Muscle of back (tissue), 13 donors: ENCODE results near the gene PON3. TPM values are rescaled to one million over a fixed set of nuclear protein-coding genes. Genes with fewer than 3 reads are reported as not detected.

Experiments
- DNase-seq, 3 donors: peaks; one replicate each; pipeline versions ENCODE4 v3.0.0 to v3.0.0-alpha.2; 2013
- long read RNA-seq, 9 donors: transcript quantifications; one replicate each; lab custom pipeline, GENCODE V29; 2026
- polyA plus RNA-seq, 10 donors: library from polyadenylated mRNA; unstranded; fragments of 120-200 nt; gene quantifications; one replicate each; pipeline ENCODE4 v1.2.1, GENCODE V29; 2013; ENCODE audit not compliant: insufficient read length in 10 of 10

PON3 gene
- 10 to 100 TPM in 1 of 10 donors, 1 to 10 TPM in 9; 3.1 to 14.5 (median 5.2) TPM for polyA plus RNA-seq
- long read RNA-seq, donor 1, partial matches to known transcripts: 0 of 1 reads
- long read RNA-seq, donor 1, other reads (novel, unspliced or antisense): 0 of 1 reads
- long read RNA-seq, donor 2: 0 reads
- long read RNA-seq, donor 3: 0 reads
- long read RNA-seq, donor 4: 0 reads
- long read RNA-seq, donor 5: 0 reads
- long read RNA-seq, donor 6: 0 reads
- long read RNA-seq, donor 7, partial matches to known transcripts: 0 of 4 reads
- long read RNA-seq, donor 7, other reads (novel, unspliced or antisense): 0 of 4 reads
- long read RNA-seq, donor 8: 0 reads
- long read RNA-seq, donor 9: 0 reads

DNA sequence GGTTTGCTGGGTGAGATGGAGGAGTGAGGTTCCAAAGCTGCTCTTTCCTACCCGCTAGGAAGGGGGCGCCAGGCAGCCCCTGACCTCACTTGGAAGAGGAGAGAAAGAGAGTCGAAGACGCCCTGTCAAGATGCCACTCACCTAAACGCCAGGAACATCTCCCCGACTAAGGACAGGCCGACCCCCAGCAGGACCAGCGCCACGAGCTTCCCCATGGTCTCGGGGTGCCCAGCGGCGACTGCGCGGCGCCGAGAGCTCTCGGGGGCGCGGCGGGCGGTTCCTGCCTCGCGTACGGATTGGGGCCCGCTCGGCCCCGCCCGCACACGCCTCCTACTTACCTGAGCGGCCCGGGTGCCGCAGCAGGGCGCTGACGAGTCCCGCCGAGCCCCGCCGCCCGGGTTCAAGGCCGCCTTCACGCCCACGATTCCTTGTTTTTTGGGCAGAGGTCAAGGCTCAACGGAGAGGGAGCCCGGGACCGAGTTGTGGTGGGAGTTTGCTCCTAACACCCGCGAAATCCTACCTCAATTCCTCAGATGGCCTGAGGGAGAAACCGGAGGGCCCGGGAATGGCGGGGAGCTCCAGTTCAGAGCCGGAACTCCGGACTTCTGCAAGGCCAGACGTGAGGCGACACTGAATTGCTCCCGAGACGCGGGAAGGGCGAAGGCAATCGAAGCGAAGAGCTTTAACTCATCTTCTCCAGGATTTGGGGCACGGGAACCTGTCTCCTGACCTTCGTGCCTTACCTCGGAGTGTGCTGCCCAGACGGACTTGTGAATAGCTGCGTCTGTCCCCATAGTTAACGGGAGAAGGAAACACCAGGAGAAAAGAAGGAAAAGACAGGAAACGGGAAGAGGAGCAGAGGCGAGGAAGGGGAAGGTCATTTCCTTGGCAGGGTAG is at the start of gene PON3:
PON3 (minus strand) TSS at position 240 of the 897 bp plus-strand sequence; CDS start at position 215, 25 bp downstream.
- peak in 2 of 3 donors; percentile 30 to 71 for DNase-seq

DNA sequence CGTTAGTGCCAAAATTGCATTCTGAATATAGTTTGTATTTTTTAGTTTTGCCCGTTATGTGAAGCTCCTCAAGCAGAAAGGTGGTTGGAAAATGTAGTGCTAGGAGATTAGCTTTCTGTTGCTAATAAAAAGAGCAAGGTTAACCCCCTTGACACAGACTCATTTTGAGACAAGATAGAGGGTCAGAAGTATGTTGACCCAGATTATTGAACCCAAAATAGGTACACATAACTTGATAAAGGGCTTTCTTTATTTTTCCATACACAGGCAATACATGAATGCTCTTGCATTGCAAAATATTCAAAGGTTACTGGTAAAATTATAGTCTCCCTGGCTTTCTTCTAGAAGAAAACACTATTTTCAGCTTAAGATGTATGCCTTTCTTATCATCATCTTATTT is 48.6 kb upstream of the PON3 start:
- DNase-seq: no peak

DNA sequence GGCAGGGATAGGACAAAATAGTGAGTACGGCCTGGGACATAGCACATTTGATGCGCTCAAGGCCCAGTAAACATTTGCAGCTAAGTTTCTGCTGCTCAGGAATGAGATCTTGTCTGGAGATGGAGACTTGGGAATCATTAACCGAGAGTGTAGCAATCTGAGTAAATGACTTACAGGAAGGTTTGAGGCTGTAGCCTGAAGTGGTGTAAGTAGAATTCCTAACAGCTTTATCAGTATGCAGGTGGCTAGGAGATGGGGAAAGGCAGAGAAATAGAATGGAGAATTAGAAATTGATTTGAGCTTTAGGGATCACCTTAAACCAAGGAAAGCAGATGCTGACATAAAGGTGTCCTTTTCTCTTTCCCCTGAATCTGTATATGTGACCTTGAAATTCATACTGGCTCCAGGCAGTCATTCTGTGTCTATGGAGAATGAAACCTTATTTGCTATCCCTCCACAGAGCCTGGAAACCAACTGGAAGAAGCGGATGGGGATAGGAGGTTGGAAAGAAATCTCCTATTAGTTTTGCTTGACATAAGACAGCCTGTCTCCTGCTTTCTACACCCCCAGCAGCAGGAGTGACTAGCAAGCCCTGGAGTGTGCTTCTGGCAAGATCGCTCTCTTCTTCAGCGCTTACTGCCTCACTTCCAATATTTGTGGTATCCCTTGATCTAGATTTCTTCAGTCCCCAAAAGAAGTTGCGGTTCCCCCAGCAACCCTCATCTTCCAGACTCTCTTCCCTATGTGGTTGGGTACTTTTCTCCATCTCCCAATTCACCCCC is 45.1 kb upstream of the PON3 start:
- DNase-seq: no peak

DNA sequence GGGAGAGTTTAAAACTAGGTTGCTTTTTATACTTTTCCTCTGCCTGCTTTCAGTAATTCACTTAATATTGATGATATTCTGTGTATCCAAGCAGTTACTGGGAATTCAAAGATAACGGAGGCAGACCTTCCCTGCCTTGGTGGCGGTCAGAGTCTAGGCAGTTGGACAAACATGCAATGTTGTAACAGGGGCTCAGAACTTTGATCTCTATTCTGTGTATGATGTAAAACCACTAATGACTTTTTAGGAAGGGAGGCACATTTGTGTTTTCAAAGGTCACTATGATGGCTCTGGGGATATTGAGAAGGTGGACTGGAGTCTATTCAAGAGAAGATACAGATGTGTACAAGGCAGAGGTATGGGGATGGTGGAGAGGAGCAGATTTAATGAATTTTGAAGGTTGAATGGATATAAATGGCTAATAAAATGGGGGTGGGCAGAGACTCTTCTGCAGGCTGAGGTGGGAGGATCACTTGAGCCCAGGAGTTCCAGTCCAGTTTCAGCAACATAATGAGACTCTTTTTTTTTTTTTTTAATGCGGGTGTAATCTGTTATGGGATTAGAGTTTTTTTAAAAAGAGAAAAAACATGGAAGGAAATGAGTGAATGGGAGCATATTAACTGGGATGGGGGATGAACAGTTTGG is 44.3 kb upstream of the PON3 start:
- DNase-seq: no peak

DNA sequence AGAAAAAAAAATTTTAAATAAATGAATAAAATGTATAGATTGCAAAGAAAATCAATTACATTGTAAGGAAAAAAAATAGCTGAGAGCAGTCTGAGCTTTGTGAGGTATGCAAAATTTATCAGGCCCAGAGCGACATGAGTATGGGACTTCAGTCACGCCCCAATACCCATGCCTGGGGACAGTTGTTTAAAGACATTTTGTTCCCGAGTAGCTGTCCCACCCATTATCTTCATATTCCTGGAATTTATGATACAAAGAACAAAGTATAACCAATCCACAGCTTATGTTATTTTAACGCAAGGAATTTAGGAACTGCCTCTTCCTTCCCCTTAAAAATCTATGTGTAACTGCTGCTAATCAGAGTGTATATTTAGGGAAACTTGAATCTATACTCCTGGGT is 40.2 kb upstream of the PON3 start:
- DNase-seq: peak in 1 of 3 donors; percentile 22

DNA sequence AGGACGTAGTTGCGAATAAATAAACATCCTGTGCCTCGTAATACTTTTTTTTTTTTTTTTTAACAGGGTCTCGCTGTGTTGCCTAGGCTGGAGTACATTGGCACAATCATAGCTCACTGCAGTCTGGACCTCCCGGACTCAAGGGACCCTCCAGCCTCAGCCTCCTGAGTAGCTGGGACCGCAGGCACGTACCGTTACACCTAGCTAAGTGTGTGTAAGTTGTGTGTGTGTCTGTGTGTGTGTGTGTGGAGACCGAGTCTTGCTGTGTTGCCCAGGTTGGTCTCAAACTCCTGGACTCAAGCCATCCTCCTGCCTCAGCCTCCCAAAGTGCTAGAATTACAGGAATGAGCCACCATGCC is 39.2 kb upstream of the PON3 start:
- DNase-seq: no peak

DNA sequence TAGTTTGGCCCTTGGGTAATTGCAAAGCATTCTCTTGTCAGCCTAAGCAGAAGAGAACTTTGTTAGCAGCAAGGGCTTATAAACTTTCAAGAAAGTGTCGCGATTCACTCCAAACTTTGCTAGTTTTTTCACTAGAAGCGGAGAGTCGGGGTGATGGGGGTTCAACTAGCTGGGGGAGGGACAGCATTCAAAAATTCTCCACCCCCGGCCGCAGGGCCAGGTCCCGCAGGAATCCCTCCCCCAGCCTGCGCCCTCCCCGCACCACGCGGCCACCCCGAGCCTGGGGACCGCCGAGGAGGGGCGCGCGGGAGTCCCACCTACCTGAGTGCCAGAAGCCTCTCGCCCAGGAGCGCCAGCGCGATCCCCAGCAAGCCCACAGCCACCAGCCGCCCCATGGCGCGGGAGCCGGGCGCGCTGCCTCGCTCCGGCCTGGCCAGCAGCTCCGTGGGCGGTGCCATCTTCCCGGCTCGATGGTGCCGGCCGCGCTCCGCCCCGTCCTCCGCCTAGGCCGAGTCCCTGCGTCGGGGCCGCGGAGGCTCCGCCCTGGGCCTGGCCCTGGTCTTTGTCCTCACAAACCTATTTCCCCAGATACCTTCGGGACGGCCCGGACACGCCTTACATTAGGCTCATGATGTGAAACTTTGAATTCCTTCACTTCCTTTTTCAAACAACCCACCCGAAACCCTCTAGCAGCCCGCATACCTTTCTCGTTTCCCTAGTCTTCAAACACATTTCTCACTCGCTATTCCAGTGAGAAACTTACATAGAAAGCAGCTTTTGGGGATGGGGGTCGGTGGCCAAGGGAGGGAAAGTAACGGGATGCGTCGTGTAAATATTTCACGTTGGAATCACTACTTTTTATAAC is 38.6 kb upstream of the PON3 start, which contains the start of gene PON2:
PON2 (minus strand) TSS at position 472 of the 865 bp plus-strand sequence; CDS start at position 395, 77 bp downstream.
- DNase-seq: peak; percentile 81 to 96 (median 86)

DNA sequence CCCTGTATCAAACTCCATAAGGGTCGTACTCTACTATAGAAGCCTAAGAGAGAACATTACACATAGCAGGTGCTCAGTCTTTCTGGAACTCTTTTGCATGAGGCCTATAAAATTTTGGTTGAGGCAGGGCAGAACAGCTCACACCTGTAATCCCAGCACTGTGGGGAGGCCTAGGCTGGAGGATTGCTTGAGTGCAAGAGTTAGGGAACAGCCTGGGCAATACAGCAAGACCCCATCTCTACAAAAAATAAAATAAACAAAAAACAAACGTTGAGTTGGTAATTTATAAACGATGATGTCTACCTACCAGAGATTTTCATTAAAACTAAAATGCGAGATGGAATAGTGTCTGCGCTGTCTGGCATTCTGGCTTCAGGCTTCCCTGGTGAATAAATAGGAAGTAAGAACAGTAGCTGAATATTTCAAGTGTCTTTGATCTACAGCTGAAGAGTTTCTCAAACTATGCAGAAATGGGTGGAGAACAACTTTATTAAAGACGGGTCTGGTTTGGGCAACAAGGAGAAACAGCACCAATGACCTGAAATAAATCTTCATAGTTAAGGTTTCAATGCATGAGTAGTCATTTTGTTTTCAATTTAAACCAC is 37.9 kb upstream of the PON3 start:
- DNase-seq: peak in 1 of 3 donors; percentile 17

DNA sequence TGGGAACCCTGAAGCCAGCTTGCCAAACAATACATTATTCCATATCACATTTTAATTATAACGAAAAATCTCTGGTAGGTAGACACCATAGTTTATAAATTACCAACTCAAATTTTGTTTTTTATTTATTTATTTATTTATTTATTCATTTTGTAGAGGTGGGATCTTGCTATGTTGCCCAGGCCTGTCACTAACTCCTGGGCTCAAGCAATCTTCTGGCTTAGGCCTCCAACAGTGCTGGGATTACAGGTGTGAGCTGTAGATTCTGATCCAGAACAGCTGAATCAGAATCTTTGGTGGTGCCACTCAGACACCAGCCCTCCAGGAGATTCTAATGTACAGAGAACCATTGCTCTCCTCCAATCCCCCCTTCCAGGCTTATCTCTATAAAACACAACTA is 37.0 kb upstream of the PON3 start:
- no peak for DNase-seq

DNA sequence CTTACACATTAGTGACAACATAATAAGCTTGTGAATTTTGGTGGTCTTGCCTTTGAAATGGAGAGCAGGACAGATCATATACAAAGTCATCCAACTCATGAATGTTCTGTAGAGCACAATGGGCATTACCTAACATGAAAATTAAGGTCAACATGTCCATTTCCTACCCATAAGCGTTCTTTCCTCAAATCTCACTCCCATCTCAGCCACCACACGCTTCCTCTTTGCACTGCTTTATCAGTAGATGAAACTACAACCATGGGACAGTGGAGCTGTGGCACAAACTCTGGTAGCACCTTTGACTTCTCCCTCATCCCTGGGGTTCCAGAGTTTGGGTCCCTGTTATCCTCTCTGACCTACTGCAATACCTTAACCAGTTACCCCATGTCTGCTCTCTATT is 36.4 kb upstream of the PON3 start:
- no peak for DNase-seq

DNA sequence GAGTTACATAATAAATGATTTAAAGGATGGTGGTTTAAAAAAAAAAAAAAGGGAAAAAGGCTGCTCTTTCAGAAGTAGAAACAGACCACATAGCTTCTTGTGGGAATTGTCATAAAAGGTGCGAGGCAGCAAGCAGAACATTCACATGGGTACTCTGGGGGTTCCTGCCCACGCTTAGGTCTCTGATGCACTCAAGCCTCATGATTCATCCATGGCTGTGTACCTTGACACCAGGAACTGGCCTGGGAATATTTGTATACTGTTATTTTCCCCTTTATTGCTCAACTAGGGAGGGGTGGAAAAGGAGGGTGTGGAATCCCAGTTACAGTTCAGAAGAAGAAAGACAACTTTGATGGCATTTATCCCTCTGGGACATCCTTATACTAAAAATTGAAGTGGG is 34.7 kb upstream of the PON3 start:
- no peak for DNase-seq

DNA sequence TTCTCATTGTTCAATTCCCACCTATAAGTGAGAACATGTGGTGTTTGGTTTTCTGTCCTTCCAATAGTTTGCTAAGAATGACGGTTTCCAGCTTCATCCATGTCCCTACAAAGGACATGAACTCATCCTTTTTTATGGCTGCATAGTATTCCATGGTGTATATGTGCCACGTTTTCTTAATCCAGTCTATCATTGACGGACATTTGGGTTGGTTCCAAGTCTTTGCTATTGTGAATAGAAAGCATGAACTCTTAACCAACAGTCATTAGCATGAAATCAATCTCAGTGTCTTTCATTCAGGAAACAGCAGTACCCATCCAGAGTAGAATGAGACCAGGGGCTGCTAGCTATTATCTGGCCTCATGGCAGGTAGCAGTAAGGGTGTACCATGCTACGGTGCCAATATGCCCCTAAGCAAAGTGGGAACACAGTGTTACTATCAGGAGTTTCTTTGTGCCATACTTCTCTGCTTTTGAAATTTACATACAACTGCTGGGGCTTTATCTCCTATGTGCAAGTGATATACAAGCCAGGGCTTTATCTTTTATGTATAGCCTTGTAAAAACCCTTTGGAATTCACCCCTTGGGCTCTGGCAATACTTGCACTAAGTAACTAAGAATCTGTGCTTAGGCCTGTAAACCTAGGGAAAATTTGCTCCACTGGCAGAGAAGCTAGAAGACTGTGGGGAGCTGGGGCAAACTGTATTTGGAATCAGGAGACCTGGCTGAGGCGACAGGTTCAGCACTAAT is 33.2 kb upstream of the PON3 start:
- no peak for DNase-seq

DNA sequence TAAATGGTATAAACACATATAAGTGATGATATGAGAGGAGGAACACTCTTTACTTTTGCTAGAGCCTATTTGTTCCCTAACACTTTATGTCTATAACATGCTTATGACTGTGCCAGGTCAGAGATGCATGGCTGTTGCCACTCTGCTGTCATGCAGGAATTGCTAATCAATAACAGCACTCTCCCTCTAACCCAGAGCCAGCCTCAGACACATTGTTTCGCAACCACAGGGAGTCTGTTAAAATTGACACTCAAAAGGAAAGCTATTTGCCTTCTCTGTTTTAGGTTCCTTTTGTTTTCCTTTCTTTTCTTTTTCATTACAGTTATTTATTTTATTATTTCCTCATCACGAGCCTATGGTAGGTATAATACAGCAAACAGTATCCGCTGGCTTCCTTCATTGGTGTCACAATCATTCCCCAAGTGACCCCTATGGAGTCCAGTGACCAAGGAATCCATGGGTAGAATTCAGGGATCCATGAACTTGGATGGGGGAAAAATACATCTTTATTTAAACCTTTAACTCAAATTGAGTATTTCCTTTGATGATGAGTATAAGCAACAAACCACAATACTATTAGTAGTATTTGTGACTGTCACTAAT is 31.8 kb upstream of the PON3 start:
- no peak for DNase-seq

DNA sequence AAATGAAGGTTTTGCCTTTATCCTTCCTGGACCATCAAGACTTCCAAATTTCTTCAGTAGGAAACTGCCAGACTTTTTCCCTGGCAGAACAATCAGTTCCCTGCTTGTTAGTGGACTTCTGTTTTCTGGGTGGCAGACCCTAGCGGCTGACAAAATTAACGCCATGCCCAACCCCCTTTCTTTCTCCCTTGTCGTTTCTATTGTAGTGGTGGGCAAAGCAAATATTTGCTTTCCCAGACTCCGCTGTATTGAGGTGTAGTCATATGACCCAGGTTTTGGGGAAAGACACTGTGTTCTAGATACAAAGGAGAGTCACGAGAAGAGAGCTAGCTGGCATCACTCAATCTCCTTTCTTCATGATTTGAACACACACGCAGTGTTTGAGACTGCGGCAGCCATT is 31.0 kb upstream of the PON3 start:
- DNase-seq: no peak

DNA sequence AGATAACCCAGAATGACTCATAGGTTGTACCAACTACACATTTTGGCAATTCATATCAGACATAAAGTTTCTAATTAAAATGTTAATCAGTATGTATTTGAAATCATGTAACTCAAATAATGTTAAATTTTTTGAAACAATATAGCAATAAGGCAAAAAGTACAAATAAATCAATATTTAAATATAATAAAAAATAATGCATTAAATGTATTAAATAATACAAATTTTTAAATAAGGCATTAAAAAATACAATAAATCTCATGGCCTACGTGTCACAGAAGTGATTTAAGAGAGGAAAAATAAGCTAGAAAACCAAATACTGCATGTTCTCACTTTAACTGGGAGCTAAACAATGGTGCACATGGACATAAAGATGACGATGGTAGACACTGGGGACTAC is 29.5 kb upstream of the PON3 start:
- no peak for DNase-seq

DNA sequence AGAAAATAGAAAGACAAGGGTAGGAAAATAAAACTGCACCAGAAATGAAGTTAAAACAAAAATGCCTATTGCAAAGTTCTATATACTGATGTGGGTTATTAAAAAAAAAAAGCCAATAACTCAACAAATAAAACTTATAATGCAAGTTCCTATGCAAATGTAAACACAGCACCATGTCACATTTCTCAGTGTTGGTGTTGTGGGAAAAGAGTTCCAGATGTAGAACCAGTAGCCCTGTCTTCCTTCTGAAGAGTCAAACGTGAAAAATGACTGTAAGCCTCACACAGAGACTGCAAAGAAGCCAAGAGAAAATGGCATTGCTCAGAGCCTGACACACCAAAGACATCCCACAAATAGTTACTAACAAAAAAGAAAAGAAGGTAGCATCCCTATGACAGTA is 28.5 kb upstream of the PON3 start:
- DNase-seq: no peak

DNA sequence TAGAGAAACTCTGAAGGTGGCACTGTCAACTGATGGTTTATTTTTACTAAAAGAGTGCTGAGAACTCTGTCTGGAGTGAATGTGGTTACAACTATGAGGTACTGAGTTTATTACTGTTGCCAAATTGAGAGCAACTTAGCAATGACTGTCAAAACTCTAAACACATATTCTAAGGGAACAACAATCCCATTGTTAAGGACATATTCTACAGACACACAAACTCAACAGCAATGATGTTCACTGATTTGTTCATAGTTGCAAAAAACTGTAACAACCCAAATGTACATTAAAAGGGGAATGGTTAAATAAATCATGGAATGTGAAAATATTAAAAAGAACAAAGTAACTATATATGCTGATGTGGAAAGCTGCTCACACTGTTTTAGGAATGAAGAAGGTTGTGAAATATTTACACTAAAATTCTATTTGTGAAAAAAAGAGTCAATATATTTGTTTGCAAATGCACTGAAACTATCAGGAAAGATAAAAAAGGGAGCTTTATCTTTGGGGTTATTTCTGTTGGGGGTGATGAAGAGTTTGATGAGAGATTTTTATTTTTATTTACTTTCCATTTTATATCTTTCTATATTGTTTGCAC is 25.8 kb upstream of the PON3 start:
- no peak for DNase-seq
